GM19455 (cell line): ENCODE data around the gene TRPM2.
"Not testable (repeated sequence)": the region's sequence is repeated elsewhere in the genome, so short reads cannot be mapped to it uniquely, and the experiment has no call there.

Source experiments
- ATAC-seq: cut with Tn5 transposase; IDR thresholded peaks from one replicate; pipeline ENCODE4 v1.9.1; 2021; ENCODE audit not compliant: unreplicated experiment

The TRPM2 gene

DNA sequence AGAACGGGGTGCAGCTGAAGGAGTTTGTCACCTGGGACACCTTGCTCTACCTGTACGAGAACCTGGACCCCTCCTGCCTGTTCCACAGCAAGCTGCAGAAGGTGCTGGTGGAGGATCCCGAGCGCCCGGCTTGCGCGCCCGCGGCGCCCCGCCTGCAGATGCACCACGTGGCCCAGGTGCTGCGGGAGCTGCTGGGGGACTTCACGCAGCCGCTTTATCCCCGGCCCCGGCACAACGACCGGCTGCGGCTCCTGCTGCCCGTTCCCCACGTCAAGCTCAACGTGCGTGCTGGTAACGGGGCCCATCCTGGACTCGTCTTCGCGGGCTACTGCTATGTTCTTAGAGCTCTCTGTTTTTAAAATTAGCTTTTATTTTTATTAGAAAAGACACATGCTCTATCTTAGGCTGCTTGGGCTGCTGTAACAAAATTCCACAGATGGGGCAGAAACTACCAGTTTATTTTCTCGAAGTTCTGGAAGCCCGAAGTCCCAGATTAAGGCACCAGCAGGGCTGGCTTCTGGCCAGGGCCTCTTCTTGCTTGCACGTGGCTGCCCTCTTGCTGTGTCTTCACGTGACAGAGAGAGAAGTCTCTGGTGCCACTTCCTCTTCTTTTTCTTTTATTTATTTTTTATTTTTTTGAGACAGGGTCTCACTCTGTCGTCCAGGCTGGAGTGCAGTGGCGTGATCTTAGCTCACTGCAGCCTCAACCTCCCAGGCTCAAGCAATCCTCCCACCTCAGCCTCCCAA lies 38.1 kb downstream of the TRPM2 start:
- ATAC-seq, result no peak

DNA sequence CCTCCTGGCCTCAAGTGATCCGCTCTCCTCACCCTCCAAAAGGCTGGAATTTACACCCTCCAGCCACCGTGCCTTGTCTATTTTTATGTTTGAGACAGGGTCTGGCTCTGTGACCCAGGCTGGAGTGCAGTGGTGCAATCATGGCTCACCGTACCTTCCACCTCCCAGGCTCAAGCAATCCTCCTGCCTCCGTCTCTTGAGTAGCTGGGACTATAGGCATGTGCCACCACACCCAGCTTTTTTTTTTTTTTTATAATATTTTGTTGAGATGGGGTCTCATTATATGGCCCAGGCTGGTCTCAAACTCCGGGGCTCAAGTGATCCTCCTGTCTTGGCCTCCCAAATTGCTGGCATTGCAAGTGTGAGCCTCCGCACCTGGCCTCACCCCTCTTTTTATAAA lies 38.8 kb downstream of the TRPM2 start:
- no peak for ATAC-seq

DNA sequence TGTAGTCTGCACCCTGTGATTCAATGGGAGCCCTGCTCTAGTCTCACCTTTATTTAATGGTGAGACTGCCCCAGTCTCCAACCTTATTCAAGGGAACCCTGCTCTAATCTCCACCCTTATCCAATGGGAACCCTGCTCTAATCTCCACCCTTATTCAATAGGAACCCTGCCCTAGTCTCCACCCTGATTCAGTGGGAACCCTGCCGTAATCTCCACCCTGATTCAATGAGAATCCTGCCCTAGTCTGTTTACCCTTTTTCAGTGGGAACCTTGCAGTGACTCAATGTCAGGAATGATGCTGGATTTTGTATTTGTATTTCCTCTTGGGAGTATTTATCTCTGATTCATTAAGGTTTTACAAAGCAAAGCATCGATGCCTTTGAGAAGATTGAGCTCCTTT lies 39.5 kb downstream of the TRPM2 start:
- no peak for ATAC-seq

DNA sequence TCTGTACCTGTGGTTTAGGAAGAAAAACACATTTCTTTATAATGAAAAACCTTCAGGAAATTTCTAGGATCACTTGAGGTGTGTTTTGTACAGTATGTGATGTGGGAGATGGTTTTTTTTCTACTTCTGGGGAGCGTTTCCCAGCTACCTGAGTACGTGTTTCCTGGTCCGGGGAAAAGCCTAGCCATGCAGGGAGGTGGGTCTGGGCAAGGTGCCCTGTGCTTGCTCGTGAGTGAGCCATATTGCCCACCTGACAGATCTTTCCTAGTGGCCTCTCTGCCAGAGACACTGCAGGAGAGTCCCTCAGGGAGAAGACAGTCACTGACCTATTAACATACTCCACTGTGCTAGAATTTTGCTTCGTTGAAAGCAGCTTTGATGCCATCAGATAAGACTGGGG lies 41.3 kb downstream of the TRPM2 start:
- no peak for ATAC-seq

DNA sequence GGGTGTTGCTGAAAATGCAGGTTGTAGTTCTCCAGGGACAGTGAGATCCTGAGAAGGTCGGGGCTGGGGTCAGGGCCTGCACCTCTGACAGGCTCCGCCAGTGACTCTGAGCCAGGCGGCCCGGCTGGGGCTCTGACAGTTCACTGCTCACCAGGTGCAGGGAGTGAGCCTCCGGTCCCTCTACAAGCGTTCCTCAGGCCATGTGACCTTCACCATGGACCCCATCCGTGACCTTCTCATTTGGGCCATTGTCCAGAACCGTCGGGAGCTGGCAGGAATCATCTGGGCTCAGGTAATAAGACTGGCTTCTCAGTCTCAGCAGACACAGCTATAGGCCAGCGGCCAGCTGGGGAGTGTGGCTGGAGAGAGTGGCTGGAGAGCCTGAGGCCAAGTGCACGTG lies 41.8 kb downstream of the TRPM2 start:
- ATAC-seq, result no peak

DNA sequence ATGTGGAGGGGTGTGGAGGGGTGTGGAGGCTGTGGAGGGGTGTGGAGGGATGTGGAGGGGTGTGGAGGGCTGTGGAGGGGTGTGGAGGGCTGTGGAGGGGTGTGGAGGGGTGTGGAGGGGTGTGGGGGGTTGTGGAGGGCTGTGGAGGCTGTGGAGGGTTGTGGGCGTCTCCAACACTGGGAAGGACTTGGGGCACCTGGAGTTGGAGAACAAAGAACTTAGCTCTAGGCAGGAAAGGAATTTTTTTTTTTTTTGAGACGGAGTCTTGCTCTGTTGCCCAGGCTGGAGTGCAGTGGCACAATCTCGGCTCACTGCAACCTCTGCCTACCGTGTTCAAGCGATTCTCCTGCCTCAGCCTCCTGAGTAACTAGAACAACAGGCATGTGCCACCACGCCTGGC lies 43.4 kb downstream of the TRPM2 start:
- not testable (repeated sequence) for ATAC-seq

DNA sequence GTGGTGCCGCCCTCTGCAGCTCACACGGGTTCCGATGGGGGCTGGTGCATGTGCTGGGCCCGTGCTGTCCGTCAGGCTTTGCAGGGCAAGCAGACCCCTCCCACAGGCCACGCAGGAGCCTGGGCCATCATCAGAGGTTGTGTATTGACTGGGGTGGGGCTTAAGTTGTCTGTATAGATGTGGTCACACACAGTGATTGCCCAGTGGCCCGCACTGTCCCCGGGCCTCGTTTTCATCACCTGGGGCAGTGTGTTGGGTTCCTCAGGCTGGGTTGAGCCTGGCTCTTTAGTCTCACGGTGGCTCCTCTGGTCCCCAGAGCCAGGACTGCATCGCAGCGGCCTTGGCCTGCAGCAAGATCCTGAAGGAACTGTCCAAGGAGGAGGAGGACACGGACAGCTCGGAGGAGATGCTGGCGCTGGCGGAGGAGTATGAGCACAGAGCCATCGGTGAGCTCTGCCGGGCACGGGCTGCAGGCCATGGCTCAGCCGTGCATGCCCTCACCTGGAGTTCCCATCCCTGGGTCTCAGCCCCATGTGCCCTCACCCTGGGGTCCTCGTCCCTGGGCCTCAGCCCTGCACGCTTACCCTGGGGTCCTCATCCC lies 44.1 kb downstream of the TRPM2 start:
- ATAC-seq, result no peak

DNA sequence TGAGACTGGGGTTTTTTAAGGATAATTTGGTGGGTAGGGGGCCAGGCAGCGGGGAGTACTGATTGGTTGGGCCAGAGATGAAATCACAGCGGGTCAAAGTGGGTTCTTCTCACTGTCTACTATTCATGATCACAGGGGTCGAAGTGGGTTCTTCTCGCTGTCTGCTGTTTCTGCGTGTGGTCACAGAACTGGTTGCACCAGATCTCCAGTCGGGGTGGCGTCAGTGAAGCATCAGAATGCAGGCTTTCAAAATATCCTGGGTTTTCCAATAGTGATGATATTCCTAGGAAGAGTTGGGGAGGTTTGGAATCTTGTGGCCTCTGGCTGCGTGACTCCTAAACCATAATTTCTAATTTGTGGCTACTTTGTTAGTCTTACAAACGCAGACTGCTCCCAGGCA lies 45.1 kb downstream of the TRPM2 start:
- ATAC-seq, result no peak

DNA sequence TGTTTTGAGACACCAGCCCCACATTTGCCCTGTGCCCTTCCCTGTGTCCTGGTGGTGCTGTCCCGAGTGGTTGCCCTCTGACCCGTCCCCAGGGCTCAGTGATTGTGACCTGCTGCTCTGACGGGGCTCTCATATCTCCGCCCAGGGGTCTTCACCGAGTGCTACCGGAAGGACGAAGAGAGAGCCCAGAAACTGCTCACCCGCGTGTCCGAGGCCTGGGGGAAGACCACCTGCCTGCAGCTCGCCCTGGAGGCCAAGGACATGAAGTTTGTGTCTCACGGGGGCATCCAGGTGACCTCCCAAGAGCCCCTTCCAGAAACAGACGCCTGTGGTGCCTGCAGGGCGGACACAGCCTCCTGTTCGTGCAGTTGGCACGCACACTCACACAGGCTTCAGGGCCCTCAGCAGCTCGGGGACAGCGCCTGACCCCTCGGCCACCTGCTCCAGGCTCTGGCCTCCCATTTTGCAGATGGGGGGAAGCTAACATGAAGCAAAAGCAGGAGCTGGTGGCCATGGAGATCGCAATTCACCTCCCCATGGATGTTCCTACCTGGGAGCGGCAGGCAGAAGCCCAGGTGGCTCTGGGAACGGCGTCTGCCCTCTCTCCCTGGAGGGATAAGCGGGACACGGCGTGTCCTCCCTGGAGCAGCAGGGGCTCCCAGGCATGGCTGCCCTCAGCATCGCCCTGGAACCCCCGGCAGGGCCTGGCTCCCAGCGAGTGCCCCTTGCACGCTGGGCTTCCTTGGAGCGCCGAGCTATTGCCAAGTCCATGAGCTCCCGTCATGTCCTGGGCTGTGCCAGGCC lies 45.9 kb downstream of the TRPM2 start:
- ATAC-seq, result no peak

DNA sequence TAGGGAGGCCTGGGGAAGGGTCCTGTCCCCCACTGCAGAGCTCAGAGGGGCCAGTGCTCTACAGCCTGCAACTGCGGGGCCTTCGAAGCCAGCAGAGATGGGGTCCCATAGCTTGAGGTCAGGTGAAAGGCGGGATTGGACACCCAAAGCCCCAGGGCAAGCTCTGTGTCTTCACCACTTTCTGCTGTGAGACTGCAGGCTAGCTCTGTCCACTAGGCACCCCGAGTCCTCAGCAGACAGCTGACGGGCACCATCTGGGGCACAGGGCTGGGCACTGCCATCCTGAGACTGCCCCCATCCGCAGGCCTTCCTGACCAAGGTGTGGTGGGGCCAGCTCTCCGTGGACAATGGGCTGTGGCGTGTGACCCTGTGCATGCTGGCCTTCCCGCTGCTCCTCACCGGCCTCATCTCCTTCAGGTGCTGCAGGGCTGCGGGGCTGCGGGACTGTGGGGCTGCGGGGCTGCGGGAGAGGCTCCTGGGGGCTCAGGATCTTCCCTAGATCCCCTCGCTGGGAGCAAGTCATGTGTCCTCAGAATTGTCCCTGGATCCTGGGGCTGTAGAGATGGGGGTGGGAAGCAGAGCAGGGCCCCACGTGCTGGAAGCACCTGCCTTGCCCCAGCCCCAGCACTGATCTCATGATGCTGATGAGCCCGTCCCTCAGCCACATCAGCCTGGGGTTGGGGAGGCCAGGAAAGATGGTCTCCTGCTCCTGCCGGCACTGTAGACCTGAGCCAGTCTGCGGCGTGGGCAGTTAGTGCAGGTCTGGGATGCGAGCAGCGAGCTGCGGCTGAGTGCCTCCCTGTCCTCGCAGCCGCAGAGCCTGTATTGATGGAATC lies 46.8 kb downstream of the TRPM2 start:
- ATAC-seq, result no peak

DNA sequence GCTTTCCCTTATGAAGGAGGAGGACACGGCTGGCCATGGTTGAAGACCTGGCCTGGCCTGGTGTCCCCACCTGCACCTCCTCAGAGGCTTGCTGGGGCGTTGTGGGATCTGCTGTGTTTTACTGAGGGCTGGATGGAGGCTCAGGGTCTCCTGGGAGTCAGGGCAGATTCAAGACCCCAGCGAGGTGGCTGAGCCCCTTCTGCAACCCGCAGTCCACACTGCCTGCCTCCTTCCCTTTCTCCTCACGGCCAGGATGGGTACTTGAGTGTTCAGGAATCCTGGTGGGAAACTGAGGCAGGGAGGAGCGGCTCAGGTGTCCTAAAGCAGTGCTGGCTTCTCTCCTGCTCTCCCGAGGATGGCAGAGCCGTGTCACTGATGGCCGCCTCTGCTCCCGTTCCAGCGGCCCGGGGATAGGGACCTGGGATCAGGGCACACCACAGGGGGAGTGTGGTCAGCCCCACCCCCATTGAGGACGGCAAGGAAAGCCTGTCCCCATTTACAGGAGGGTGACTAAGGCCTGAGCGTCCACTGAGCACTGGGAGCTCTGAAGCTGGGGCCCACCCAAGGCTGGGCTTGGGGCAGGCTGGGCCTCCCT lies 47.5 kb downstream of the TRPM2 start:
- ATAC-seq, result no peak

DNA sequence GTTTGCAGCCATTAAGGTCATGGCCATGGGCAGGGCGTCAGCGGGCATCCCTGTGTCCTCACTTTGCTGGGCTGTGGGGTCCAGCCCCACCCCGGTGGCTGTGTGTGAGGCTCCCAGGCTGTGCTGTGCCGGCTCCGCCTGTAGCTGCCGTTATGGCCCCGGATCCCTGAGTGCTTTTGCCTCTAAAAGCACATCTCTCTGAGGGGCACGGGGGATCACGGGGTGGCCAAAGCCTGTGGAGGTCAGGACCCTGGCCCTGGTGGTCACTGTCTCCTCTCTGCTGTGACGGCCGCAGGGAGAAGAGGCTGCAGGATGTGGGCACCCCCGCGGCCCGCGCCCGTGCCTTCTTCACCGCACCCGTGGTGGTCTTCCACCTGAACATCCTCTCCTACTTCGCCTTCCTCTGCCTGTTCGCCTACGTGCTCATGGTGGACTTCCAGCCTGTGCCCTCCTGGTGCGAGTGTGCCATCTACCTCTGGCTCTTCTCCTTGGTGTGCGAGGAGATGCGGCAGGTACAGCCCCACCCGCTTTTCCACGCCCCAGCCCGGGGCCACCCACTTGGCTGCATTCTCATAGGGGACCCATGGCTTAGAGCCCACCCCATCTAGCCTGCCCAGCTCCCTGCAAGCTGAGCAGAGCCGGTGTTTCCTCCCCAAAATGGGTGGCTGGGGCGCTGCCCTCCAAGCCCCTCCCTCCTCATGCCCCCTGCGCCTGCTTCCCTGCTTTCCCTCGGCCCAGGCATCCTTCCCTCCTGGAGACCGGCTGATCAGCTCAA lies 48.2 kb downstream of the TRPM2 start:
- no peak for ATAC-seq

DNA sequence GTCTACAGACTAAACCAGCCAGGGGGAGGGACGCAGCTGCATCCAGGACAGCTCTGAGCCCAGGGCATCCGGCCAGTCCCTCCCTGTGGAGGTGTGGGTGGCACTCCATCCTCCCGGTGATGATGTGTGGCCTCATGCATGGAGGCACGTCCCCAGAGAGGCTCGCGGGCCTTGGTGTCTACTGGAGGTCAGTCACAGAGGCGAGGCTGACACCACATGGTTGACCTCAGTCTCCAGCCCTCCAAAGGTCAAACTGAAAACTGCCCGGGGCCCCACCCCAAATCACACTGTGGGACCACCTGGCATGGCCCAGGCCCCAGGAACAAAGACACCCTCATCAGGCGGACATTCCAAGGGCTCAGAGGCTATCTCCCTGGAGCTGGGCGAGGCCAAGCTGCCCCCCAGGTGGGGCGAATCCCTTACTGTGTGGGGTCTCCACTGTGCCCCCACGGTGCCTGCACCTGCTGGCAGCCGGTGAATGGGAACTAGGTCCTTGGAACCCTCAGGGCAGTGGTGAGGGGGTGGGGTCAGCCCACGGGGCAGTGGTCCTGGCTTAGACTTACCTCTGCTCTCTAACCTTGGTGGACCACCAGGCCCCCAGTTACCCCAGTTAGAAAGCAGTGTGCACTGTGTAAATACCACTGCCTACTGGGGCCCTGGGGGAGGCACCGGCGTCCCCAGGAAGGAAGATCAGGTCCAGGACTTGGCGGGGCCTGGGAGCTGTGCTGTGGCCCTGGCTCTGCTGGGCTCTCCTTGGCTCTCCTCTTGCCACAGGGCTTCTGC lies 49.1 kb downstream of the TRPM2 start:
- ATAC-seq, result no peak

DNA sequence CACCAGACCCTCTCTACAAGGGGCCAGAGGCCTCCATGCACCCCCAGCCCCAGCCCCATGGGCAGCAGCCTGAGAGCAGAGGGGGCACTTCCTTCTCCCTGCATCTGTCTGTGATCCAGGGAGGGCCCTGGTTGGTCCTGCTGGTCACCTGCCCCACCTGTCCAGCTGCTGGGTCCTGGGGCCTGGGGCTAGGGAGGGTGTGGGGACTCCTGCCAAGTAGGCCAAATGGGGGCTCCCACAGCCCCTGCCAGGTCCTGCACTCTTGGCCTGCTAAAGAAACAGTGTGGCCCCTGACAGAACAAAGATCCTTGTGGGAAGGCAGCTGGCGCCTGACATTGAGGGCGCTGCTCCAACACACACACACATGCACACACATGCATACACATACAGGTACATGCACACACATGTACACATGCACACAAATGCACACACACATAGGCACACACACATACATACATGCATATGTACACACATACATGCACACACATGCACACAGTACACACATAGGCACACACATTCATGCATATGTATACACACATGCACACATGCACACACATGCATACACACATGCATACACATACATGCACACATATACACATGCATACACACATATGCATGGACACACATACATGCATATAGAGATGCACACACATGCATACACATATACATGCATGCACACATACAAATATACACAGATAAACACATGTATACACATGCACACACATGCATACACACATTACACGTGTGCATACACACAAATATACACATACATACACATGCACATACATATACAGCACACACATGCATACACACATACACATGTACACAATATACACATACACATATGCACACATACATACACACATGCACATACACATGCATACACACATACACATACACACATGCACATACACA lies 49.9 kb downstream of the TRPM2 start:
- no peak for ATAC-seq

DNA sequence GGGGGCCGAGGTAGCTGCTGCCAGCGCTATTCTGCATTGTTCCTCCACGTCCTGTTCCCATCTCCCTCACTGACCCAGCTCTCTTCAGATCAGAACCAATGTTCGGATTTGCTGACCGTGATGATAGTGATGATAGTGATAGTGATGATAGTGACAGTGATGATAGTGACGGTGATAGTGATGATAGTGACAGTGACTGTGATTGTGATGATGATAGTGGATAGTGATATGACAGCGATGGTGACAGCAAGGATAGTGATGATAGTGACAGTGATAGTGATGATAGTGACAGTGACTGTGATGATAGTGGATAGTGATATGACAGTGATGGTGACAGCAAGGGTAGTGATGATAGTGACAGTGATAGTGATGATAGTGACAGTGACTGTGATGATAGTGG lies 51.1 kb downstream of the TRPM2 start:
- not testable (repeated sequence) for ATAC-seq

DNA sequence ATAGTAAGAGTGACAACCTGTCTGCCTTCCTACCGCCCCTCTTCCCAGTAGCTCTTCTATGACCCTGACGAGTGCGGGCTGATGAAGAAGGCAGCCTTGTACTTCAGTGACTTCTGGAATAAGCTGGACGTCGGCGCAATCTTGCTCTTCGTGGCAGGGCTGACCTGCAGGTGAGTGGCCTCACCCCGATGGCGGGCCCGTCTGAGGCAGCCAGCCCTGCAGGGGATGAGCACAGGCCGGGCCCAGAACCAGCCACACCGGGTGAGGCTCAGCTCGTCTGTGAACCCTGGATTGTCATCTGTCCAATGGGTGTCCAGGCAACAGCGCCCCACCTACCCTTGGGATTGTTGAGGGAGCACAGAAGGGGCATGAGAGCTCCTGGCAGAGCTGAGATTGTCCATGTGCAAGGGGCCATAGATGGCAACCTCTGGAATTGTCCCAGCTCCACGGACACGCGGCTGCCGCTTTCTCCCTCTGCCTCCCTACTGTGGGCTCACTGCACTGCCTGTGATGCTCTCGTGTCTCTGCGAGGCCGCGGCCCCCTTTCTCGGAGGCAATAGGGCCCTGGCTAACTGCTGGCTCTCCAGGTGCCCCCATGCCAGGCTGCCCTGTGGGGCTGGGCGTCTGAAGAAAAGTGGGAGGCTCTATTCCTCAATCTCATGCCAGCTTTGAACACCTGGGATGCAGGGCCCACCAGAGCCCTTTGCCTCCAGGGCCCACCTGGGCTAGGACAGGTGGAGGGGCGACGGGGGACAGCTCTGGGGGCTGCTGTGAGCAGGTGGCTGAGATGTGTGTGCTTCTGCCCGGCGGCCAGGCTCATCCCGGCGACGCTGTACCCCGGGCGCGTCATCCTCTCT lies 51.9 kb downstream of the TRPM2 start:
- no peak for ATAC-seq
